ENCODE results near the gene F7.

GRCh38 chr13:113150550-113151365, 45.2 kb downstream of the F7 start:
- TF ChIP-seq, protein P1, sequence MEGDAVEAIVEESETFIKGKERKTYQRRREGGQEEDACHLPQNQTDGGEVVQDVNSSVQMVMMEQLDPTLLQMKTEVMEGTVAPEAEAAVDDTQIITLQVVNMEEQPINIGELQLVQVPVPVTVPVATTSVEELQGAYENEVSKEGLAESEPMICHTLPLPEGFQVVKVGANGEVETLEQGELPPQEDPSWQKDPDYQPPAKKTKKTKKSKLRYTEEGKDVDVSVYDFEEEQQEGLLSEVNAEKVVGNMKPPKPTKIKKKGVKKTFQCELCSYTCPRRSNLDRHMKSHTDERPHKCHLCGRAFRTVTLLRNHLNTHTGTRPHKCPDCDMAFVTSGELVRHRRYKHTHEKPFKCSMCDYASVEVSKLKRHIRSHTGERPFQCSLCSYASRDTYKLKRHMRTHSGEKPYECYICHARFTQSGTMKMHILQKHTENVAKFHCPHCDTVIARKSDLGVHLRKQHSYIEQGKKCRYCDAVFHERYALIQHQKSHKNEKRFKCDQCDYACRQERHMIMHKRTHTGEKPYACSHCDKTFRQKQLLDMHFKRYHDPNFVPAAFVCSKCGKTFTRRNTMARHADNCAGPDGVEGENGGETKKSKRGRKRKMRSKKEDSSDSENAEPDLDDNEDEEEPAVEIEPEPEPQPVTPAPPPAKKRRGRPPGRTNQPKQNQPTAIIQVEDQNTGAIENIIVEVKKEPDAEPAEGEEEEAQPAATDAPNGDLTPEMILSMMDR (IDR thresholded peaks at IDR 0.05), result no peak
- no peak for TF ChIP-seq POLR2A (IDR thresholded peaks at IDR 0.05)

Data from thyroid gland (tissue), 4 donors.